GM18861 (cell line): ENCODE measurements around the gene OR13A1.
"Not testable (repeated sequence)": the region's sequence is repeated elsewhere in the genome, so short reads cannot be mapped to it uniquely, and the experiment has no call there.

ENCODE experiments used
- ATAC-seq: cut with Tn5 transposase; IDR thresholded peaks from one replicate; pipeline ENCODE4 v1.9.1; 2021; ENCODE audit not compliant: unreplicated experiment

OR13A1 gene, protein sequence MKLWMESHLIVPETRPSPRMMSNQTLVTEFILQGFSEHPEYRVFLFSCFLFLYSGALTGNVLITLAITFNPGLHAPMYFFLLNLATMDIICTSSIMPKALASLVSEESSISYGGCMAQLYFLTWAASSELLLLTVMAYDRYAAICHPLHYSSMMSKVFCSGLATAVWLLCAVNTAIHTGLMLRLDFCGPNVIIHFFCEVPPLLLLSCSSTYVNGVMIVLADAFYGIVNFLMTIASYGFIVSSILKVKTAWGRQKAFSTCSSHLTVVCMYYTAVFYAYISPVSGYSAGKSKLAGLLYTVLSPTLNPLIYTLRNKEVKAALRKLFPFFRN

DNA sequence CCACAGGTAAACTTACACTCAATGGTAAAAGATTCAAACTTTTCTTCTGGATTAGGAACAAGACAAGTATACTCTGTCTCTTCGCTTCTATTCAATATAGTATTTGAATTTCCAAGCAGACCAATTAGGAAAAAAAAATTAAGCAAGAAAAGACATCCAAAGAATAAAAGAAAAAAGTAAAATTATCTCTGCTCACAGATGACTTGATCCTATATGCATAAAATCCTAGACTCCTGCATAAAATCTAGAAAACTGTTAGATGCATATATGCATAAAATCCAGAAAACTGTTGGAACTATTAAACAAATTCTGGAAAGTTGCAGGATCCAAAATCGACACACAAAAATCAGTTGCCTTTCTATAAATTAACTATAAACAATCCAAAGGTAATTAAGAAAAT lies at the start of gene OR13A1:
TSS of gene OR13A1 (minus strand) at position 101 of the 400 bp plus-strand sequence. CDS start 11,186 bp downstream, outside the sequence.
- no peak for ATAC-seq

DNA sequence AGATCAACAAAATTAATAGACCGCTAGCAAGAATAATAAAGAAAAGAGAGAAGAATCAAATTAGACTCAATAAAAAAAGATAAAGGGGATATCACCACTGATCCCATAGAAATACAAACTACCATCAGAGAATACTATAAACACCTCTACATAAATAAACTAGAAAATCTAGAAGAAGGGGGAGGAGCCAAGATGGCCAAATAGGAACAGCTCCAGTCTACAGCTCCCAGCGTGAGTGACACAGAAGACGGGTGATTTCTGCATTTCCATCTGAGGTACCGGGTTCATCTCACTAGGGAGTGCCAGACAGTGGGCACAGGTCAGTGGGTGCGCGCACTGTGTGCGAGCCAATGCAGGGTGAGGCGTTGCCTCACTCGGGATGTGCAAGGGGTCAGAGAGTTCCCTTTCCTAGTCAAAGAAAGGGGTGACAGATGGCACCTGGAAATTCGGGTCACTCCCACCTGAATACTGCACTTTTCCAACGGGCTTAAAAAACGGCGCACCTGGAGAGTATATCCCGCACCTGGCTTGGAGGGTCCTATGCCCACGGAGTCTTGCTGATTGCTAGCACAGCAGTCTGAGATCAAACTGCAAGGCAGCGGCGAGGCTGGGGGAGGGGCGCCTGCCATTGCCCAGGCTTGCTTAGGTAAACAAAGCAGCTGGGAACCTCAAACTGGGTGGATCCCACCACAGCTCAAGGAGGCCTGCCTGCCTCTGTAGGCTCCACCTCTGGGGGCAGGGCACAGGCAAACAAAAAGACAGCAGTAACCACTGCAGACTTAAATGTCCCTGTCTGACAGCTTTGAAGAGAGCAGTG lies 46.8 kb upstream of the OR13A1 start:
- ATAC-seq, result not testable (repeated sequence)

DNA sequence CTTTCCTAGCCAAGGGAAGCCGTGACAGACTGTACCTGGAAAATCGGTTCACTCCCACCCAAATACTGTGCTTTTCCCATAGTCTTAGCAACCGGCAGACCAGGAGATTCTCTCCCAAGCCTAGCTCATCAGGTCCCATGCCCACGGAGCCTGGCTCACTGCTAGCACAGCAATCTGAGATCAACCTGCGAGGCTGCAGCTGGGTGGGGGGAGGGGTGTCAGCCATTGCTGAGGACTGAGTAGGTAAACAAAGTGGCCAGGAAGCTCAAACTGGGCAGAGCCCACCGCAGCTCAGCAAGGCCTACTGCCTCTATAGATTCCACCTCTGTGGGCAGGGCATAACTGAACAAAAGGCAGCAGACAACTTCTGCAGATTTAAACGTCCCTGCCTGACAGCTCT lies 43.6 kb upstream of the OR13A1 start:
- not testable (repeated sequence) for ATAC-seq

DNA sequence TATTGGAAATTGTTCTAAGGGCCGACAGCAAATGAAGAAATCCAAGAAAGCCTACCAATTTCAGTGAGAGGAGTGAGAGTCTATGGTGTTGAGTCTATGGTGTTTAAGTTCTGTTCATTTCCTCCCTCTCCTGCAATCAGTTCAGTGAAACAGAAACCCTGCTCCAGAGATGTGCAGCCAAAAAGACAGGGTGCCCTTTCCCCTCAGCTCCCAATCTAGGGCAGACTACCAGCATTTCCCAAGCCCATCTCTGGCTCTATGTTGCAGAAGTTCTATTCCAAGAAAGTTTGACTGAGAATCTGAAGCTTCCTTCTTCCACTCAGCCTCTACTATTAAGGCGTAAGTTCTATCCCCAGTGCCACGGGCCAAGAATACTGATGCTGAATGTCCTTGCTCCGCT lies 40.1 kb upstream of the OR13A1 start:
- ATAC-seq, result no peak

DNA sequence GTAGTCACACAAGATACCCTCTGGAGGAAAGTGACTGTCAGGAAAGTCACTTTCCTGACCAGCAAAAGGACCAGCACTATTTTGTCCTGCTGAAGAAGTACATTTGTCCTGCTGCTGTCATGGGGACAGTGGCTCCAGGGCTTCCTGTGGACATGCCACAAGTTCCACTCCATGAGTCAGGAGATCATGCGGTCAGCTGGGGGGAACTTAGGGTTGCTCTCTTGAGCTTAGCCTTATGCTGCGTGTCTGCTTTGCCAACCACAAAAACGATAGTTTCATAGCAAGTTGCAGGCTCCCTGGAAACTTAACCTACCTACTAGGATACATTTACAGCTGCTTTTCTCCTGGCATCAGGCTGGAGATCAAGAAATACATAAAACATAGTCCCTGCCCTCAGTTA lies 38.9 kb upstream of the OR13A1 start:
- ATAC-seq, result no peak

DNA sequence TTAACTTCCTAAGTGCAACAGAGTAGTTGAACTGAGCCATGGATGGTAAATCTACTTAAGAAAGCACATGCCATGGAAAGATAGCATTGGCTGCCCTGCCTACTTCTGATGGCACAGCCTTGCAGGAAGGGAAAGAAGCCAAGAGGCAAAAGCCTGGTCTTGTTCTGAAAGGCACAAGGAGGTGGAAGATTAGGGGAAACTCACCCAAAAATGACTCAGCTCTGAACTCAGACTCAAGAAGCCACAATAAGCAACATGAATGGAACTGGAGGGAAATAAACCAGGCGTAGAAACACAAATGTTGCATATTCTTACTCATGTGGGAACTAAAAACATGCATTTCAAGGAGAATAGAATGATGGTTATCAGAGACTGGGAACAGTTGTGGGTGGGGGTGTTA lies 37.8 kb upstream of the OR13A1 start:
- peak; percentile 56 for ATAC-seq

DNA sequence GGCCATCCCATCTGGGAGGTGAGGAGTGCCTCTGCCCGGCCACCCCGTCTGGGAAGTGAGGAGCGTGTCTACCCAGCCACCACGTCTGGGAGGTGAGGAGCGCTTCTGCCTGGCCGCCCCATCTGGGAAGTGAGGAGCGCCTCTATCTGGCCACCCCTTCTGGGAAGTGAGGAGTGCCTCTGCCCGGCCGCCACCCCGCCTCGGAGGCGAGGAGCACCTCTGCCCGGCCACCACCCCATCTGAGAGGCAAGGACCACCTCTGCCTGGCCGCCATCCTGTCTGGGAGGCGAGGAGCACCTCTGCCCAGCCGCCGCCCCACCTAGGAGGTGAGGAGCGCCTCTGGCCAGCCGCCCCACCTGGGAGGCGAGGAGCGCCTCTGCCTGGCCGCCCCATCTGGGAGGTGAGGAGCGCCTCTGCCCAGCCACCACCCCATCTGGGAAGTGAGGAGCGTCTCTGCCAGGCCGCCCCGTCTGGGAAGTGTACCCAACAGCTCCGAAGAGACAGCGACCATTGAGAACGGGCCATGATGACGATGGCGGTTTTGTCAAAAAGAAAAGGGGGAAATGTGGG lies 32.9 kb upstream of the OR13A1 start:
- ATAC-seq, result not testable (repeated sequence)

DNA sequence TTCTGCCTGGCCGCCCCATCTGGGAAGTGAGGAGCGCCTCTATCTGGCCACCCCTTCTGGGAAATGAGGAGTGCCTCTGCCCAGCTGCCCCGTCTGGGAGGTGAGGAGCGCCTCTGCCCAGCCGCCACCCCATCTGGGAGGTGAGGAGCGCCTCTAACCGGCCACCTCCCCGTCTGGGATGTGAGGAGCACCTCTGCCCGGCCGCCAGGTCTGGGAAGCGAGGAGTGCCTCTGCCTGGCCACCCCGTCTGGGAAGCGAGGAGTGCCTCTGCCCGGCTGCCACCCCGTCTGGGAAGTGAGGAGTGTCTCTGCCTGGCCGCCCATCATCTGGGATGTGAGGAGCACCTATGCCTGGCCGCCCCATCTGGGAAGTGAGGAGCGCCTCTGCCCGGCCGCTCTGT lies 32.1 kb upstream of the OR13A1 start:
- not testable (repeated sequence) for ATAC-seq

DNA sequence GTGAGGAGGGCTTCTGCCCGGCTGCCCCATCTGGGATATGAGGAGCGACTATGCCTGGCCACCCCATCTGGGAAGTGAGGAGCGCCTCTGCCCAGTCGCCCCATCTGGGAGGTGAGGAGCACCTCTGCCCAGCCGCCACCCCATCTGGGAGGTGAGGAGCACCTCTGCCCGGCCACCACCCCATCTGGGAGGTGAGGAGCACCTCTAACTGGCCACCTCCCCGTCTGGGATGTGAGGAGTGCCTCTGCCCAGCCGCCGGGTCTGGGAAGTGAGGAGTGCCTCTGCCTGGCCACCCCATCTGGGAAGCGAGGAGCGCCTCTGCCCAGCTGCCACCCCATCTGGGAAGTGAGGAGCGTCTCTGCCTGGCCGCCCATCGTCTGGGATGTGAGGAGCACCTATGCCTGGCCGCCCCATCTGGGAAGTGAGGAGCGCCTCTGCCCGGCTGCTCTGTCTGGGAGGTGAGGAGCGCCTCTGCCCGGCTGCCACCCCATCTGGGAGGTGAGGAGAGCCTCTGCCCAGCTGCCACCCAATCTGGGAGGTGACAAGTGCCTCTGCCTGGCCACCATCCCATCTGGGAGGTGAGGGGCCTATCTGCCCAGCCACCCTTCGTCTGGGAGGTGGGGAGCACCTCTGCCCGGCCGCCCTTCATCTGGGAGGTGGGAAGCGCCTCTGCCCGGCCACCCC lies 31.4 kb upstream of the OR13A1 start:
- ATAC-seq, result not testable (repeated sequence)

DNA sequence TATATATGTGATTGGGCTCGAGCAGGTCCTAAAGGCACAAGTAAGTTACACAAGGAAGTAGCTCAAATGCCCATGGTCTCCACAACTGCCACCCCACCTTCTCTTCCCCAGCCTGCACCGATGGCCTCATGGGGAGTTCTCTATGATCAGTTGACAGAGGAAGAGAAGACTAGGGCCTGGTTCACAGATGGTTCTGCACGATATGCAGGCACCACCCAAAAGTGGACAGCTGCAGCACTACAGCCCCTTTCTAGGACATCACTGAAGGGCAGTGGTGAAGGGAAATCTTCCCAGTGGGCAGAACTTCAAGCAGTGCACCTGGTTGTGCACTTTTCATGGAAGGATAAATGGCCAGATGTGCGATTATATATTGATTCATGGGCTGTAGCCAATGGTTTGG lies 25.0 kb upstream of the OR13A1 start:
- not testable (repeated sequence) for ATAC-seq

DNA sequence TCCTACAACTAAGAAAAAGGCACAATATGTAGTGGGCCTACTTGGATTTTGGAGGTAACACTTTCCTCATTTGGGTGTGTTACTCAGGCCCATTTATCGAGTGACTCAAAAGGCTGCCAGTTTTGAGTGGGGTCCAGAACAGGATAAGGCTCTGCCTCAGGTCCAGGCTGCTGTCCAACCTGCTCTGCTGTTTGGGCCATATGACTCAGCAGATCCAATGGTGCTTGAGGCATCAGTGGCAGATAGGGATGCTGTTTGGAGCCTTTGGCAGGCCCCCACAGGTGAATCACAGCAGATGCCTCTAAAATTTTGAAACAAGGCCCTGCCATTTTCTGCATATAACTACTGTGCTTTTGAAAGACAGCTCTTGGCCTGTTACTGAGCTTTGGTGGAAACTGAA lies 24.5 kb upstream of the OR13A1 start:
- no peak for ATAC-seq

DNA sequence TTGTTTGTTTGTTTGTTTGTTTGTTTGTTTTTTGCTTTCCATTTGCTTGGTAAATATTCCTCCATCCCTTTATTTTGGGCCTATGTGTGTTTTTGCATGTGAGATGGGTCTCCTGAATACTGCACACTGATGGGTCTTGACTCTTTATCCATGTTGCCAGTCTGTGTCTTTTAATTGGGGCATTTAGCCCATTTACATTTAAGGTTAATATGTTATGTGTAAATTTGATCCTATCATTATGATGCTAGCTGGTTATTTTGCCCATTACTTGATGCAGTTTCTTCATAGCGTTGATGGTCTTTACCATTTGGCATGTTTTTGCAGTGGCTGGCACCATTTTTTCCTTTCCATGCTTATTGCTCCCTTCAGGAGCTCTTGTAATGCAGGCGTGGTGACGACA lies 16.4 kb upstream of the OR13A1 start:
- ATAC-seq, result not testable (repeated sequence)

DNA sequence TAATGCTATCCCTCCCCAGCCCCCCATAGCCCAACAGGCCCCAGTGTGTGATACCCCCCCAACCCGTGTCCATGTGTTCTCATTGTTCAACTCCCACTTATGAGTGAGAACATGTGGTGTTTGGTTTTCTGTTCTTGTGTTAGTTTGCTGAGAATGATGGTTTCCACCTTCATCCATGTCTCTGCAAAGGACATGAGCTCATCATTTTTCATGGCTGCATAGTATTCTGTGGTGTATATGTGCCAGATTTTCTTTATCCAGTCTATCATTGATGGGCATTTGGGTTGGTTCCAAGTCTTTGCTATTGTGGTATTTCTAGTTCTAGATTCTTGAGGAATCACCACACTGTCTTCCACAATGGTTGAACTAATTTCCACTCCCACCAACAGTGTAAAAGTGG lies 11.5 kb upstream of the OR13A1 start:
- not testable (repeated sequence) for ATAC-seq

DNA sequence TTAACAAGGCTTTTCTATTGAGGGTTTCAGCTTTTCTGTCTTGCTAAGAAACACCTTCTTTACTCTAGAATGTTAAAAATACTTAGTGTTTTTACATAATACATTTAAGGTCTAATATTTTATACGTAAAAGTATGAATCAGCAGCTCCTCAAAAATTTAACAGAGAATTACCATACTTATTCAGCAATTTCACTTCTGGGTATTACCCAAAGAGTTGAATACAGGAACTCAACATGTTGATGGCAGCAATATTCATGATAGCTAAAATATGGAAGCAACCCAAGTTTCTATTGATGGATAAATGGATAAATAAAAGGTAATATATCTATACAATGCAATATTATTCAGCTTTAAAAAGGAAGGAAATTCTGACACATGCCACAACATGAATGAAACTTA lies 9.7 kb upstream of the OR13A1 start:
- ATAC-seq, result no peak

DNA sequence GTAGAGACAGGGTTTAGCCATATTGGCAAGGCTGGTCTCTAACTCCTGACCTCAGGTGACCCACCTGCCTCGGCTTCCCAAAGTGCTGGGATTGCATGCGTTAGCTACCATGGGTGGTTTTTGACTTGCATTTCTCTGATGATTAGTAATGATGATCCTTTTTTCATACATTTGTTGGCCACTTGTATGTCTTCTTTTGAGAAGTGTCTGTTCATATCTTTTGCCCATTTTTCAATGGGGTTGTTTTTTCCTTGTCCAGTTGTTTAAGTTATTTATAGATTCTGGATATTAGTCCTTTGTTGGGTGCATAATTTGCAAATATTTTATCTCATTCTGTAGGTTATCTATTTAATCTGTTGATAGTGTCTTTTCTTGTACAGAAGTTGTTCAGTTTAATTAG lies 4.3 kb upstream of the OR13A1 start:
- ATAC-seq, result no peak

DNA sequence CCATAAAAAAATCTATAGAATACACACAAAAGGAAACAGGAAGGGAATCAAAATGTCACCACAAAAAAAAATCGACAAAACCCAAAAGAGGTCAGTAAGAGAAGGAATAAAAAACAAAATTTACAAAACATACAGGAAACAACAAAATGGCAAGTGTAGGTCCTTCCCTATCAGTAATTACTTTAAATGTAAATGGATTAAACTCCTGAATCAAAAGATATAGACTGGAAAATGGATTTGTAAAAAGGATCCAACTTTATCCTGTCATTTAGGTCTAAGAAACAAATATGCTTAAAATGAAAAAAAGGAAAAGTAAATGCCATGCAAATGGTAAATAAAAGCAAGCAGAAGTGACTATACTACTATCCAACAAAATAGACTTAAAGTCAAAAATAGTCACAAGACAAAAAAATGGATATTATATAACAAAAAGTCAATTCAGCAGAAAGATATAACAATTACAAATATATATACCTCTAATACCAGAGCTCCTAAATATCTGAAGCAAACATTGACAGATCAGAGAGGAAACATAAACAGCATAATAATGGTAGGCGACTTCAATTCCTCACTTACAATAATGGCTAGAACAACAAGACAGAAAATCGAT lies 2.0 kb downstream of the OR13A1 start:
- no peak for ATAC-seq

DNA sequence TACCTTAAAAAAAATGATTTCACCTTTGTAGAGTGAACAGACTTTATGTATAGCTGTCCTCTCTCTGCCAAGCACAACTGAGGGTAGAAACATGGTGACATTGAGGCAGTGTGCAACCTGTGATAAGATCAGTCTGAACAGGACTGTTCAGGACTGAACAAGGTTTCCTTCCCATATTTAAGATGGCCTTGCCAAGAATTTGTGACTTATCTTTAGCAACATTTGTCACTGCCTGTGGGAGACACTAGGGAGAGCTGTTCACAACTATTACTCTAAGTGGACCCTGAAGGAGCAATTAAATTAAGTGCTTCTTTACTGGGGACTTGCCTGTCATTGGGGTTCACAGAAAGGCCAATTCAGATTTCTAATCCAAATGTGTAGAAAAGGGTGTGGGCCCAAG lies 6.7 kb downstream of the OR13A1 start:
- ATAC-seq, result peak; percentile 54

DNA sequence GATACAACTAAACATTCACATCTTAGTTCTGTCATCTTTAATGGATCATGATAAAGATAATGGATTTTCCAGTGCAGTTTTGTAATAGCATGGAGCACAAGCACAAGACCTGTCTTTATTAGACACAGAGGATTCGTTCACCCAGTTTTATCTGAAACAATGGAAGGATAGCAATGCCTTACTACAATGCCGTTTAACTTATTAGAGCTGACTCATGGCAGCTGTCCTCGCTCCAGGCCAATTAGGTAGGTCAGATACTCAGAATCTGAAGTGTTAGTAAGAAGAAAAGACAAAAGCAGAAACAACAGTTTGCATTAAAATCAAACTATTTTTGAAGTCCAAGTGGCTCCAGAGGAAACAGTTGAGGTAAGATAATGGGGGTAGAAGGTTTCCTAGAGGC lies 12.8 kb downstream of the OR13A1 start:
- no peak for ATAC-seq

DNA sequence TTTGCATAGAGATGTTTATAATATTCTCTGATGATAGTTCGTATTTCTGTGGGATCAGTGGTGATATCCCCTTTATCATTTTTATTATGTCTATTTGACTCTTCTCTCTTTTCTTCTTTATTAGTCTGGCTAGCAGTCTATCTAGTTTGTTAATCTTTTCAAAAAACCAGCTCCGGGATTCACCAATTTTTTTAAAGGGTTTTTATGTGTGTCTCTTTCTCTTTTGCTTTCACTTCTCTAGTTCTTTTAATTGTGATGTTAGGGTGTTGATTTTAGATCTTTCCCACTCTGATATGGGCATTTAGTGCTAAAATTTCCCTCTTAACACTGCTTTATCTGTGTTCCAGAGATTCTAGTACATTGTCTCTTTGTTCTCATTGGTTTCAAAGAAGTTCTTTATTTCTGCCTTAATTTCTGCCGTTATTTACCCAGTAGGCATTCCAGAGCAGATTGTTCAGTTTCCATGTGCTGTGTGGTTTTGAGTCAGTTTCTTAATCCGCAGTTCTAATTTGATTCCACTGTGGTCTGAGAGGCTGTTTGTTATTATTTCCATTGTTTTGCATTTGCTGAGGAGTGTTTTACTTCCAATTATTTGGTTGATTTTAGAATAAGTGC lies 17.0 kb downstream of the OR13A1 start:
- ATAC-seq, result not testable (repeated sequence)

DNA sequence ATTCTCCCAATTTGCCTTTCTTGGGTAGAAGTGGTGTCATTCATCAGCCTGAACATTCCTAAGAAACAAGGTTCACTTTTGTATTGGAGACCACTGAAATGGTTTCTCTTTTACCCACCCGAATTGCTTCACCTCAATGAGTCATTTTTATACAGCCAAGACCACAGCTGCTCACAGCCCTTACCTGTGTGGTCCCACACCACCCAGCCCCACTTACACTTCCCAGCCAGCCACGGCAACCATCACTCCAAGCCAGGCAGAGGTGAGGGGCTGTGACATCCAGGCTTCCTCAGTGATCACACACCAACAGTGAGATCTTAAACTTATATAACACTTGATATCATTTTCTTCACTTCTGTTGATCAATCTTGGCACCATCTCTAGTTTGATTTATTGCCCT lies 20.7 kb downstream of the OR13A1 start:
- no peak for ATAC-seq

DNA sequence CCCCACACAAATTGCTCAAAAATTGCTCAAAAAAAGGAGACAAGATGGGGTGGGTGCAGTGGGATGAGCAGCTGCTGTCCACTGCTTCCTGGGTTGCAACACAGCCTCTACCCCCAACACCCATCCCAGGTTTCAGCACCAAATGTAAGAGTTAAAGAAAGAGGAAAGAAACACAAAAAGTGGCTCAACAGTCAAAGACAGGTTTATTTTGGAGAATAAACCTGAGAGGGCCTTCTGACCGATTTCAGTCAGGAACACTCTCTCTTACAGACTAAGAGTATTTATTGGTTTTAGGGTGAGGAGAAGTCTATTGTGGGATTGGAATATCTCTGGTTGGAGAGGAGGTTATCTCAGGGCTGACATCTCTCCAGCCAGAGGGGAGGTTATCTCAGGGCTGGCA lies 28.4 kb downstream of the OR13A1 start:
- ATAC-seq, result no peak
